Mammary epithelial cell (primary cell): ENCODE measurements around the gene GATA1.

Experiments
- EZH2 ChIP-seq: IDR thresholded peaks from 2 replicates; pipeline ENCODE4 v1.6.1; 2012; ENCODE audit warnings: low read length, inconsistent platforms, borderline replicate concordance
- TF ChIP-seq, protein P1 (sequence below), 2 donors: IDR thresholded peaks in 1 of 2; conservative IDR thresholded peaks in 1 of 2; 2 replicates each; pipeline ENCODE4 v1.5.1; 2011 to 2012; ENCODE audit warnings: inconsistent platforms in 2 of 2, low read length in 2 of 2, mild to moderate bottlenecking in 2 of 2, control low read depth in 1 of 2, low read depth in 1 of 2; ENCODE audit not compliant: insufficient read depth in 1 of 2; ENCODE audit errors: extremely low read depth in 1 of 2

DNA sequence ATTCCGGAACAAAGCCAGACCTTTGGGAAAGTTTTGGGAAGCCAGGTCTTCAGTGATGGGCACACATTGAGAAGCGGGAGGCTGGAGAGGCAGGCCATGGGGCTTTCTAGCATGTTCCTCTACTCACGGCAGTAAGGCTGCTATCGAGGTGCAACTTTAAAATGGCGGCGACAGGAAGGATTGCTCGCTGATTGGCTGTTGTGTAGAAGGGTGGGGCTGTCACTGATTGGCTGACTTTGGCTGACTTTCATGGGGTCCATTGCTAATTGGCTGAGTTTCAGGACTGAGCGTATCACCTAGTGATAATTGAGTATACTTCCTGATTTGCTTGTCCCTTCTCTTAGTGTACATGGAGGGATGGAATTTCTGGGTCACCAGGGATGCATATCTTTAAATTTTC lies 44.6 kb upstream of the GATA1 start:
- TF ChIP-seq, protein P1, sequence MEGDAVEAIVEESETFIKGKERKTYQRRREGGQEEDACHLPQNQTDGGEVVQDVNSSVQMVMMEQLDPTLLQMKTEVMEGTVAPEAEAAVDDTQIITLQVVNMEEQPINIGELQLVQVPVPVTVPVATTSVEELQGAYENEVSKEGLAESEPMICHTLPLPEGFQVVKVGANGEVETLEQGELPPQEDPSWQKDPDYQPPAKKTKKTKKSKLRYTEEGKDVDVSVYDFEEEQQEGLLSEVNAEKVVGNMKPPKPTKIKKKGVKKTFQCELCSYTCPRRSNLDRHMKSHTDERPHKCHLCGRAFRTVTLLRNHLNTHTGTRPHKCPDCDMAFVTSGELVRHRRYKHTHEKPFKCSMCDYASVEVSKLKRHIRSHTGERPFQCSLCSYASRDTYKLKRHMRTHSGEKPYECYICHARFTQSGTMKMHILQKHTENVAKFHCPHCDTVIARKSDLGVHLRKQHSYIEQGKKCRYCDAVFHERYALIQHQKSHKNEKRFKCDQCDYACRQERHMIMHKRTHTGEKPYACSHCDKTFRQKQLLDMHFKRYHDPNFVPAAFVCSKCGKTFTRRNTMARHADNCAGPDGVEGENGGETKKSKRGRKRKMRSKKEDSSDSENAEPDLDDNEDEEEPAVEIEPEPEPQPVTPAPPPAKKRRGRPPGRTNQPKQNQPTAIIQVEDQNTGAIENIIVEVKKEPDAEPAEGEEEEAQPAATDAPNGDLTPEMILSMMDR (conservative IDR thresholded peaks at IDR 0.05 in 1 of 2, IDR thresholded peaks at IDR 0.05 in 1 of 2; ENCODE audit: extremely low read depth in 1 of 2, insufficient read depth in 1 of 2, low read depth in 1 of 2, low read length in 2 of 2), result no peak
- no peak for TF ChIP-seq EZH2
